GM18951 (cell line): ENCODE measurements around the gene GAPDH.
"Not testable (repeated sequence)": the region's sequence is repeated elsewhere in the genome, so short reads cannot be mapped to it uniquely, and the experiment has no call there.

Experiments used
- POLR2A ChIP-seq: IDR thresholded peaks from 4 replicates; pipeline ENCODE4 v1.6.1; 2011; ENCODE audit warnings: mild to moderate bottlenecking; ENCODE audit not compliant: insufficient read length, insufficient read depth; ENCODE audit errors: extremely low read depth
- in situ Hi-C: fragments of 300-500 bp; cut with MboI; formaldehyde crosslinking; loops from one replicate; pipeline ENCODE4 v1.12.0; 2022; ENCODE audit warnings: low sequenced_read_pairs, mixed read lengths, inconsistent platforms; ENCODE audit not compliant: unreplicated experiment

Gene GAPDH

GRCh38 chr12:6570264-6570887 is 36.1 kb downstream of the GAPDH start:
- in situ Hi-C loops: no loop called here
- TF ChIP-seq POLR2A: no peak

- in situ Hi-C loops: no loop called here
- no peak for TF ChIP-seq POLR2A
Measured at GRCh38 chr12:6573001-6573400, 38.7 kb downstream of the GAPDH start.

GRCh38 chr12:6574576-6575295 is 40.4 kb downstream of the GAPDH start:
- in situ Hi-C loops: no loop called here
- no peak for TF ChIP-seq POLR2A

- in situ Hi-C loops: no loop called here
- no peak for TF ChIP-seq POLR2A
Measured at GRCh38 chr12:6575648-6576047, 41.3 kb downstream of the GAPDH start.

- in situ Hi-C loops: no loop called here
- no peak for TF ChIP-seq POLR2A
Measured at GRCh38 chr12:6582196-6582595, 47.9 kb downstream of the GAPDH start.

- TF ChIP-seq POLR2A: no peak
- in situ Hi-C loops: no loop called here
Measured at GRCh38 chr12:6582959-6583358, 48.6 kb downstream of the GAPDH start.

GRCh38 chr12:6584293-6584692 is 50.0 kb downstream of the GAPDH start:
- no peak for TF ChIP-seq POLR2A
- in situ Hi-C loops: no loop called here

GRCh38 chr12:6586569-6586968 is 52.3 kb downstream of the GAPDH start:
- in situ Hi-C loops: not testable (repeated sequence)
